Vagina (tissue), 2 donors: ENCODE data around the gene ESR1.

Source experiments
- POLR2A ChIP-seq, 2 donors: fragments of 450-650 bp; IDR thresholded peaks; one replicate each; pipeline ENCODE4 v1.6.1; 2017; ENCODE audit warnings: antibody characterized with exemption in 2 of 2, mild to moderate bottlenecking in 2 of 2, moderate library complexity in 2 of 2
- POLR2AphosphoS5 ChIP-seq, 2 donors: sonication (generic); formaldehyde crosslinking; IDR thresholded peaks; one replicate each; pipeline ENCODE4 v1.9.0; 2017; ENCODE audit warnings: antibody characterized with exemption in 2 of 2, mild to moderate bottlenecking in 2 of 2, low read depth in 1 of 2; ENCODE audit not compliant: insufficient read depth in 1 of 2
- TF ChIP-seq, protein P1 (sequence below), 3 experiments: fragments of 450-650 bp in 2 of 3; fragments of 200-600 bp in 1 of 3; sonication (generic) in 1 of 3; IDR thresholded peaks; one replicate each; pipeline ENCODE4 v1.5.1; 2017 to 2019; ENCODE audit warnings: antibody characterized with exemption in 3 of 3, mild to moderate bottlenecking in 2 of 3, moderate library complexity in 2 of 3

DNA sequence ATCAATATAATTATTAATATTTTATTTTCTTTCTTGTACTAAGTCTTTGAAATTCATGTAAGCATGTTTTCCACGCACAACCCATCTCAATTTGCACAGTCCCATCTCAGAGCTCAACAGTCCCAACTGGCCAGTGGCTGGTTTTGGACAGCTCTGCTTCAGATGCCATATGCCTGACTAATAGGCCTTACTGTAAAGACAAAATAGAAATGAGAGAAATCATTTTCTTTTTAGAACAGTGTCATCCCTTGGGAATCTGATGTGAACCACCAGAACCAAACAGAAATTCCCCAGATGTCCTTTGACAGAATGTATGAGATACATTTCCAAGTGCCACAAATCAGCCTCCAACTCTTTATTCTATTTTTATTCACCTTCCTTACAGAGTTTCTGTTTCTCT is 338.9 kb downstream of the ESR1 start:
- TF ChIP-seq, protein P1, sequence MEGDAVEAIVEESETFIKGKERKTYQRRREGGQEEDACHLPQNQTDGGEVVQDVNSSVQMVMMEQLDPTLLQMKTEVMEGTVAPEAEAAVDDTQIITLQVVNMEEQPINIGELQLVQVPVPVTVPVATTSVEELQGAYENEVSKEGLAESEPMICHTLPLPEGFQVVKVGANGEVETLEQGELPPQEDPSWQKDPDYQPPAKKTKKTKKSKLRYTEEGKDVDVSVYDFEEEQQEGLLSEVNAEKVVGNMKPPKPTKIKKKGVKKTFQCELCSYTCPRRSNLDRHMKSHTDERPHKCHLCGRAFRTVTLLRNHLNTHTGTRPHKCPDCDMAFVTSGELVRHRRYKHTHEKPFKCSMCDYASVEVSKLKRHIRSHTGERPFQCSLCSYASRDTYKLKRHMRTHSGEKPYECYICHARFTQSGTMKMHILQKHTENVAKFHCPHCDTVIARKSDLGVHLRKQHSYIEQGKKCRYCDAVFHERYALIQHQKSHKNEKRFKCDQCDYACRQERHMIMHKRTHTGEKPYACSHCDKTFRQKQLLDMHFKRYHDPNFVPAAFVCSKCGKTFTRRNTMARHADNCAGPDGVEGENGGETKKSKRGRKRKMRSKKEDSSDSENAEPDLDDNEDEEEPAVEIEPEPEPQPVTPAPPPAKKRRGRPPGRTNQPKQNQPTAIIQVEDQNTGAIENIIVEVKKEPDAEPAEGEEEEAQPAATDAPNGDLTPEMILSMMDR (IDR thresholded peaks at IDR 0.05) = no peak
- TF ChIP-seq POLR2A (IDR thresholded peaks at IDR 0.05) = no peak
- TF ChIP-seq POLR2AphosphoS5 (IDR thresholded peaks at IDR 0.05; ENCODE audit: insufficient read depth in 1 of 2, low read depth in 1 of 2) = no peak
